Kidney (tissue), 14 donors: ENCODE data around the gene SFTPB. TPM values are rescaled to one million over a fixed set of nuclear protein-coding genes. Genes with fewer than 3 reads are reported as not detected.

ENCODE experiments used
- DNase-seq, 5 donors: peaks; one replicate each; pipeline ENCODE4 v3.0.0-alpha.2; 2013 to 2020
- FAIRE-seq: peaks from 2 replicates; lab custom pipeline; 2012; peaks lifted over from hg19 to GRCh38; lab: Jason Lieb, UNC
- H3K27ac ChIP-seq, 2 donors: one replicate each; pipeline ENCODE4 v1.7.0; 2013; ENCODE audit warnings: low read depth in 2 of 2, low read length in 2 of 2, inconsistent platforms in 1 of 2
- H3K27me3 ChIP-seq: one replicate; pipeline ENCODE4 v1.7.1; 2013; ENCODE audit warnings: low read length, inconsistent platforms; ENCODE audit not compliant: control insufficient read depth, insufficient read depth
- H3K36me3 ChIP-seq, 3 donors: one replicate each; pipeline versions ENCODE4 v1.7.0 to v1.7.1; 2013; ENCODE audit warnings: low read length in 3 of 3, control low read depth in 1 of 3, inconsistent platforms in 1 of 3; ENCODE audit not compliant: insufficient read depth in 3 of 3, control insufficient read depth in 2 of 3
- H3K4me1 ChIP-seq, 3 donors: one replicate each; pipeline versions ENCODE4 v1.7.0 to v1.7.1; 2013; ENCODE audit warnings: low read length in 3 of 3, inconsistent platforms in 1 of 3, low read depth in 1 of 3; ENCODE audit not compliant: control insufficient read depth in 2 of 3, insufficient read depth in 2 of 3
- H3K4me3 ChIP-seq, 3 donors: one replicate each; pipeline versions ENCODE4 v1.7.0 to v1.8.1; 2013; ENCODE audit warnings: low read length in 3 of 3, control low read depth in 1 of 3, inconsistent platforms in 1 of 3
- H3K9ac ChIP-seq, 3 donors: one replicate each; pipeline versions ENCODE4 v1.7.0 to v1.7.1; 2013; ENCODE audit warnings: low read length in 3 of 3, control low read depth in 1 of 3, inconsistent platforms in 1 of 3
- H3K9me3 ChIP-seq, 3 donors: one replicate each; pipeline versions ENCODE4 v1.7.0 to v1.7.1; 2013; ENCODE audit warnings: low read length in 3 of 3, control low read depth in 1 of 3, inconsistent platforms in 1 of 3; ENCODE audit not compliant: control insufficient read depth in 2 of 3, insufficient read depth in 1 of 3
- CTCF ChIP-seq: IDR thresholded peaks from 3 replicates; pipeline ENCODE4 v1.5.1; 2012; ENCODE audit warnings: mild to moderate bottlenecking, moderate library complexity, borderline replicate concordance; ENCODE audit not compliant: insufficient read depth; ENCODE audit errors: extremely low read depth
- intact Hi-C: fragments of 100-400 bp; cut with DNase I; formaldehyde crosslinking; loops from one replicate; pipeline ENCODE4 v1.11.1; 2022
- polyA plus RNA-seq: library from polyadenylated mRNA; stranded (reverse); fragments of 350-450 nt; fragmentation: Illumina TruSeq; extraction: RNeasy Lipid Tissue Mini Kit (QIAGEN cat#74804); gene quantifications from one replicate; pipeline ENCODE4 v1.2.3, GENCODE V29; 2014; ENCODE audit warnings: low read depth, low replicate concordance; ENCODE audit not compliant: insufficient read depth
- total RNA-seq: library from RNA; stranded (reverse); fragmentation: NEBNext Ultra II Directional; extraction: Animal tissue kit (Norgen Biotek cat#: 25700); gene quantifications from one replicate; pipeline ENCODE4 v1.2.1, GENCODE V29; 2021
- donor health status: control.
- donor health status: control.
- donor health status: control.
- donor health status: control.
- donor health status: control.
- donor health status: DM: yes; HTN: yes; CAD: no.
- donor health status: Normal renal cell carcinoma (clear cell type).

SFTPB gene
- total and polyA plus RNA-seq, 2 donors from 2014 or later, result 0.92 to 1.3 TPM

DNA sequence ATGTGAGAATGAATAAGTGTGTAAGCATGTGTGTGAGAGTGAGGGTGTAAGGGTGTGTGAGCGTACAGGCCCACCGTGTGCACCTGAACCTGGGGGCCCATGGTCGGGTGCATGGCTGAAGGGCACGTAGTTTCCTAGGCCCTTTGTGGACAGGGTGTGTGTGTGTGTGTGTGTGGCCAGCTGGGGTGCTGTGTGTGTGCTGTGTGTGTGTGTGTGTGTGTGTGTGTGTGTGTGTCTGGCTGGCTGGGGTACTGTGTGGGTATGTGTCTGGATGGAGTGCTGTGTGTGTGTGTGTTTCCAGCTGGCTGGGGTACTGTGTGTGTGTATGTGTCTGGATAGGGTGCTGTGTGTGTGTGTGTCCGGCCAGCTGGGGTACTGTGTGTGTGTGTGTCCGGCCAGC is 2.0 kb downstream of the SFTPB start:
- H3K4me1 ChIP-seq, result no peaks in the 10 kb centered on the region
- FAIRE-seq (no peak), DNase-seq (no peak)
- H3K27me3 ChIP-seq, result no peaks in the 10 kb centered on the region
- no peak overlapping the region for H3K4me3 ChIP-seq
- intact Hi-C loops, result no loop called here
- no peaks in the 10 kb centered on the region for H3K9me3 ChIP-seq
- no peak overlapping the region for H3K9ac ChIP-seq
- TF ChIP-seq CTCF, result no peak
- no peak overlapping the region for H3K27ac ChIP-seq
- no peaks in the 10 kb centered on the region for H3K36me3 ChIP-seq

DNA sequence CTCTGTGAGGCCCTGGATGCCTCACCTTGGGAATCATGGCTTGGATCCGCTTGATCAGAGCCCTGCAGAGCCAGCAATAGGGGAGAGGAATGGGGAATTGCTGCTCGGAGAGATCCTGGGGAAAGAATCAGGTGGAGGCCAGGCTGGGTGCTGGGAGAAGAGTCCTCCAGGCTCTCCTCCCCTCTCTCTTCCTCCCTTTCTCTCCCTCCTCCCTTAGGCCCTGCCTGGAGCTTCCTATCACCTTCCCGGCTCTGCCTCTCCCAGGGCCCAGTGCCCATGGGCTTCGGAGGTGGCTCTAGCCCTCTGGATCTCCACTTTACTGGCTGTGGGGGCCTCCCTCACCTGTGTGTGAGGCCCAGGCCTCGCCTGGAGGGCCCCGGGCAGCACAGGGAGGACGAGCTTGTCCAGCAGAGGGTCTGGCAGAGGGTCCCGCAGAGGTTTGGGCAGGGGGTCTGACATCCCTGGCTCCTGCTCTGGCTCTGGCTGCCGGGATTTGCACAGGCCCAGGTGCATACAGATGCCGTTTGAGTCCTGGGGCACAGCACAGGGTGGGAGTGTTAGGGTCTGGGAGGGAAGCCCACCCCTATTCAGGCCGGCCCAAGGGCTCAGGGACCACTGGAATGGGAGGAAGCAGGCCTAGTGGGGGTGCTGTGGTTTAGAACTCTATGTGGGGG is 2.6 kb downstream of the SFTPB start:
- H3K9ac ChIP-seq, result no peak overlapping the region
- no peak for DNase-seq
- intact Hi-C loops, result no loop called here
- no peak overlapping the region for H3K4me3 ChIP-seq
- no peak for FAIRE-seq
- H3K9me3 ChIP-seq, result no peaks in the 10 kb centered on the region
- H3K27me3 ChIP-seq, result no peaks in the 10 kb centered on the region
- no peaks in the 10 kb centered on the region for H3K4me1 ChIP-seq
- no peak overlapping the region for H3K27ac ChIP-seq
- TF ChIP-seq CTCF, result no peak
- H3K36me3 ChIP-seq, result no peaks in the 10 kb centered on the region

DNA sequence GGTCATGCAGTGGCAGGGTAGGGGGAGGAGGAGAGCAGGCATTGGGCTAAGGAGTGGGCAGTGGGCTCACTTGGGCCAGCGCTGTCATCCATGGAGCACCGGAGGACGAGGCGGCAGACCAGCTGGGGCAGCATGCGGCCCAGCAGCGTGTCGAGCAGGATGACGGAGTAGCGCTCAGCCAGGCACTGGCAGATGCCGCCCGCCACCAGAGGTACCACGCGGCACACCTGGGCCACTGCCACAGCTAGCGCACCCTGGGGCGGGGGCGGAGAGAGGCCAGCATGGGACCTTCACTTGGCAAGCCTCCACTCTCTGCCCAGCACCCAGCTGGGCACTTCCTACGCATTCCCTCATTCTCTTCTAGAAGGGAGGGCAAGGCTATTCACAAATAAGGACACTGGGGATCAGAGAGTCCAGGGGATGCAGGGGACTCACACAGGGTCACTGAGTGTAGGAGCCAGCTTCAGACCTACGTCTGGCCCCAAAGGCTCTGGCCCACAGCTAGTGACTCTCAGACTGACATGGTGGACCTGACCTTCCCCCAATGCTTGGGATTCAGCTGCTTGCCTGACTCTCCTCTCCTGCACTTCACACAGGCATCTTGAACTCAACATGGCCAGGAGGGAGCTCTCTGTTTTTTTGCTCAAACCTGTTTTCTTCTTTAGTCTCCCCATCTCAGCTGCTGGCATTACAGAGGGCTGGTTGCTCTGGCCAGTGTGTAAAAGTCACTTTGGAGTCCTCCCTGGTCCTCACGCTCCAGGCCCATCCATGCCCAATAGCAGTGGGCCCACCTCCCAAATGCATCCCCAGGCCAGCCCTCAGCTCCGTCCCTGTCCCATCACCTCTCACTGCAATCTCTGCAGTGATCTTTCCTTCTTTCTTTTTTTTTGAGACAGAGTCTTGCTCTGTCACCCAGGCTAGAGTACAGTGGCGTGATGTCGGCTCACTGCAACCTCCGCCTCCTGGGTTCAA is 4.1 kb downstream of the SFTPB start:
- no peak overlapping the region for H3K27ac ChIP-seq
- no peaks in the 10 kb centered on the region for H3K36me3 ChIP-seq
- no peak overlapping the region for H3K9ac ChIP-seq
- H3K4me3 ChIP-seq, result no peak overlapping the region
- TF ChIP-seq CTCF, result no peak
- no peaks in the 10 kb centered on the region for H3K27me3 ChIP-seq
- FAIRE-seq (no peak), DNase-seq (no peak)
- H3K9me3 ChIP-seq, result no peaks in the 10 kb centered on the region
- no peaks in the 10 kb centered on the region for H3K4me1 ChIP-seq
- intact Hi-C loops, result no loop called here
